Neural cell (in vitro differentiated cells): Measurements from ENCODE around the gene ZNF862. TPM values are rescaled to one million over a fixed set of nuclear protein-coding genes. Genes with fewer than 3 reads are reported as not detected.

Experiments used
- H2AFZ ChIP-seq: fragments of 200-600, 300-800 bp; sonication (generic), shearing (Covaris generic); 2 replicates; pipeline ENCODE4 v1.6.0; 2014; ENCODE audit warnings: low read depth, mild to moderate bottlenecking, antibody characterized with exemption, low read length, moderate library complexity
- H3F3A ChIP-seq: fragments of 200-600 bp; shearing (Covaris generic); 2 replicates; pipeline ENCODE4 v1.6.1; 2016; ENCODE audit warnings: mild to moderate bottlenecking, moderate library complexity, mixed read lengths, antibody characterized with exemption, low read length; ENCODE audit not compliant: insufficient read depth, poor library complexity, severe bottlenecking
- H3K27ac ChIP-seq: fragments of 200-600, 300-800 bp; sonication (generic), shearing (Covaris generic); 2 replicates; pipeline ENCODE4 v1.5.1; 2014; ENCODE audit warnings: mild to moderate bottlenecking, low read length, moderate library complexity
- H3K27me3 ChIP-seq: fragments of 300-800, 200-600 bp; sonication (generic), shearing (Covaris generic); 2 replicates; pipeline ENCODE4 v1.6.0; 2014; ENCODE audit warnings: mild to moderate bottlenecking, low read depth, low read length, moderate library complexity; ENCODE audit not compliant: insufficient read depth
- H3K36me3 ChIP-seq: fragments of 300-800, 200-600 bp; sonication (generic), shearing (Covaris generic); 2 replicates; pipeline ENCODE4 v1.5.1; 2014; ENCODE audit warnings: mild to moderate bottlenecking, antibody characterized with exemption, low read length, moderate library complexity; ENCODE audit not compliant: insufficient read depth
- H3K4me2 ChIP-seq: fragments of 300-800, 200-600 bp; sonication (generic), shearing (Covaris generic); 2 replicates; pipeline ENCODE4 v1.6.0; 2014; ENCODE audit warnings: mild to moderate bottlenecking, low read length
- H3K4me3 ChIP-seq: fragments of 300-800, 200-600 bp; sonication (generic), shearing (Covaris generic); 2 replicates; pipeline ENCODE4 v1.5.1; 2014; ENCODE audit warnings: mild to moderate bottlenecking, low read length, moderate library complexity
- H3K79me2 ChIP-seq: fragments of 200-600 bp; shearing (Covaris generic); replicated peaks from 2 replicates; pipeline ENCODE4 v1.6.0; 2014; ENCODE audit warnings: mild to moderate bottlenecking, low read length, moderate library complexity; ENCODE audit not compliant: insufficient read depth
- H3K9ac ChIP-seq: fragments of 300-800, 200-600 bp; sonication (generic), shearing (Covaris generic); 2 replicates; pipeline ENCODE4 v1.6.1; 2016; ENCODE audit warnings: mild to moderate bottlenecking, low read length, mixed read lengths
- H3K9me2 ChIP-seq: fragments of 200-600 bp; shearing (Covaris generic); 2 replicates; pipeline ENCODE4 v1.6.1; 2016; ENCODE audit warnings: mild to moderate bottlenecking, low read length, mixed read lengths; ENCODE audit not compliant: insufficient read depth
- H3K9me3 ChIP-seq: fragments of 200-600, 300-800 bp; sonication (generic), shearing (Covaris generic); 2 replicates; pipeline ENCODE4 v1.6.1; 2016; ENCODE audit warnings: mild to moderate bottlenecking, mixed run types, low read length, moderate library complexity, mixed read lengths
- H4K20me1 ChIP-seq: fragments of 200-600 bp; shearing (Covaris generic); 2 replicates; pipeline ENCODE4 v1.6.1; 2016; ENCODE audit warnings: mild to moderate bottlenecking, mixed run types; ENCODE audit not compliant: insufficient read depth
- EP300 ChIP-seq: fragments of 450-650 bp; conservative IDR thresholded peaks from 2 replicates; pipeline ENCODE4 v1.6.1; 2014; ENCODE audit warnings: antibody characterized with exemption, mild to moderate bottlenecking, moderate library complexity; ENCODE audit not compliant: poor library complexity, severe bottlenecking
- EZH2 ChIP-seq: fragments of 200-600, 300-800 bp; shearing (Covaris generic), sonication (generic); IDR thresholded peaks from 2 replicates; pipeline ENCODE4 v1.6.1; 2014; ENCODE audit warnings: antibody characterized with exemption, low read length, borderline replicate concordance, mild to moderate bottlenecking; ENCODE audit not compliant: insufficient read depth, poor library complexity, severe bottlenecking
- MXI1 ChIP-seq: fragments of 450-650 bp; conservative IDR thresholded peaks from 2 replicates; pipeline ENCODE4 v1.6.1; 2014; ENCODE audit warnings: antibody characterized with exemption, mild to moderate bottlenecking; ENCODE audit not compliant: poor library complexity, severe bottlenecking
- POLR2AphosphoS5 ChIP-seq: IDR thresholded peaks from 2 replicates; pipeline ENCODE4 v1.6.1; 2012
- RAD21 ChIP-seq: fragments of 450-650 bp; conservative IDR thresholded peaks from 2 replicates; pipeline ENCODE4 v1.6.1; 2014; ENCODE audit warnings: antibody characterized with exemption, mild to moderate bottlenecking, moderate library complexity
- SMC3 ChIP-seq: fragments of 450-650 bp; conservative IDR thresholded peaks from 2 replicates; pipeline ENCODE4 v1.6.1; 2014; ENCODE audit warnings: antibody characterized with exemption, mild to moderate bottlenecking, moderate library complexity; ENCODE audit not compliant: poor library complexity
- TAF1 ChIP-seq: IDR thresholded peaks from 2 replicates; pipeline ENCODE4 v1.6.1; 2012; ENCODE audit warnings: low read depth
- polyA plus RNA-seq: library from polyadenylated mRNA; depleted of rRNA; stranded (reverse); fragments of >200 nt; gene quantifications from 2 replicates; pipeline ENCODE4 v1.2.3, GENCODE V29; 2014
- TF ChIP-seq, protein P1 (sequence below): fragments of 450-650 bp; IDR thresholded peaks from 2 replicates; pipeline ENCODE4 v1.5.1; 2014; ENCODE audit warnings: antibody characterized with exemption, mild to moderate bottlenecking, moderate library complexity; ENCODE audit not compliant: poor library complexity, severe bottlenecking
- TF ChIP-seq, protein P2 (sequence below): IDR thresholded peaks from 2 replicates; pipeline ENCODE4 v1.6.1; 2012; ENCODE audit warnings: borderline replicate concordance

ZNF862 gene
- polyA plus RNA-seq, 1 donor from 2014 or later = 19.0 TPM

DNA sequence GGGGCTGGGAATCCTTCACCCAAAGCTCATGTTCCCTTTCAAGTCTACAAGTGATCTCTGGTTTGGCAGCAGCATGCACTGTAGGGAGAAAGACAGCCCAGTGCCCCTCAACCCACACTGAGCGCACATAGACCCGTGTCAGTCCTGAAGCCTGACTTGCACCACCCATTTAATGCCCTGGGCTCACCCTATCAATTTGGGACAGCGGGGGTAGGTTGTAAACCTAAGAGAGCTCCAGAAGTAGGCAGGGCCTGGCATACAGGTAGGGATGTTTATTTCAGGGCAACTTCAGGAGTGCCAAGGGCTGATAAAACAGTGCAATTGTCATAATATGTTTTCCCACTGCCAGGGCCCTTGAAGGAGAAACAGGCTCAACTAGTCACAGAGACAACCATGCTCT is 32.1 kb downstream of the ZNF862 start:
- no peak overlapping the region for H3K4me2 ChIP-seq
- no peak overlapping the region for H3K9ac ChIP-seq
- no peak overlapping the region for H3K27ac ChIP-seq
- TF ChIP-seq POLR2AphosphoS5 = no peak
- TF ChIP-seq SMC3 = no peak
- TF ChIP-seq, protein P1, sequence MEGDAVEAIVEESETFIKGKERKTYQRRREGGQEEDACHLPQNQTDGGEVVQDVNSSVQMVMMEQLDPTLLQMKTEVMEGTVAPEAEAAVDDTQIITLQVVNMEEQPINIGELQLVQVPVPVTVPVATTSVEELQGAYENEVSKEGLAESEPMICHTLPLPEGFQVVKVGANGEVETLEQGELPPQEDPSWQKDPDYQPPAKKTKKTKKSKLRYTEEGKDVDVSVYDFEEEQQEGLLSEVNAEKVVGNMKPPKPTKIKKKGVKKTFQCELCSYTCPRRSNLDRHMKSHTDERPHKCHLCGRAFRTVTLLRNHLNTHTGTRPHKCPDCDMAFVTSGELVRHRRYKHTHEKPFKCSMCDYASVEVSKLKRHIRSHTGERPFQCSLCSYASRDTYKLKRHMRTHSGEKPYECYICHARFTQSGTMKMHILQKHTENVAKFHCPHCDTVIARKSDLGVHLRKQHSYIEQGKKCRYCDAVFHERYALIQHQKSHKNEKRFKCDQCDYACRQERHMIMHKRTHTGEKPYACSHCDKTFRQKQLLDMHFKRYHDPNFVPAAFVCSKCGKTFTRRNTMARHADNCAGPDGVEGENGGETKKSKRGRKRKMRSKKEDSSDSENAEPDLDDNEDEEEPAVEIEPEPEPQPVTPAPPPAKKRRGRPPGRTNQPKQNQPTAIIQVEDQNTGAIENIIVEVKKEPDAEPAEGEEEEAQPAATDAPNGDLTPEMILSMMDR = no peak
- no peak for TF ChIP-seq EZH2
- no peak for TF ChIP-seq RAD21
- TF ChIP-seq, protein P2, sequence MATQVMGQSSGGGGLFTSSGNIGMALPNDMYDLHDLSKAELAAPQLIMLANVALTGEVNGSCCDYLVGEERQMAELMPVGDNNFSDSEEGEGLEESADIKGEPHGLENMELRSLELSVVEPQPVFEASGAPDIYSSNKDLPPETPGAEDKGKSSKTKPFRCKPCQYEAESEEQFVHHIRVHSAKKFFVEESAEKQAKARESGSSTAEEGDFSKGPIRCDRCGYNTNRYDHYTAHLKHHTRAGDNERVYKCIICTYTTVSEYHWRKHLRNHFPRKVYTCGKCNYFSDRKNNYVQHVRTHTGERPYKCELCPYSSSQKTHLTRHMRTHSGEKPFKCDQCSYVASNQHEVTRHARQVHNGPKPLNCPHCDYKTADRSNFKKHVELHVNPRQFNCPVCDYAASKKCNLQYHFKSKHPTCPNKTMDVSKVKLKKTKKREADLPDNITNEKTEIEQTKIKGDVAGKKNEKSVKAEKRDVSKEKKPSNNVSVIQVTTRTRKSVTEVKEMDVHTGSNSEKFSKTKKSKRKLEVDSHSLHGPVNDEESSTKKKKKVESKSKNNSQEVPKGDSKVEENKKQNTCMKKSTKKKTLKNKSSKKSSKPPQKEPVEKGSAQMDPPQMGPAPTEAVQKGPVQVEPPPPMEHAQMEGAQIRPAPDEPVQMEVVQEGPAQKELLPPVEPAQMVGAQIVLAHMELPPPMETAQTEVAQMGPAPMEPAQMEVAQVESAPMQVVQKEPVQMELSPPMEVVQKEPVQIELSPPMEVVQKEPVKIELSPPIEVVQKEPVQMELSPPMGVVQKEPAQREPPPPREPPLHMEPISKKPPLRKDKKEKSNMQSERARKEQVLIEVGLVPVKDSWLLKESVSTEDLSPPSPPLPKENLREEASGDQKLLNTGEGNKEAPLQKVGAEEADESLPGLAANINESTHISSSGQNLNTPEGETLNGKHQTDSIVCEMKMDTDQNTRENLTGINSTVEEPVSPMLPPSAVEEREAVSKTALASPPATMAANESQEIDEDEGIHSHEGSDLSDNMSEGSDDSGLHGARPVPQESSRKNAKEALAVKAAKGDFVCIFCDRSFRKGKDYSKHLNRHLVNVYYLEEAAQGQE = no peak
- TF ChIP-seq TAF1 = no peak
- no peak for TF ChIP-seq MXI1
- no peak for TF ChIP-seq EP300
- no peaks in the 10 kb centered on the region for H3K9me2 ChIP-seq
- no peaks in the 10 kb centered on the region for H3F3A ChIP-seq
- H3K27me3 ChIP-seq = no peaks in the 10 kb centered on the region
- no peaks in the 10 kb centered on the region for H3K36me3 ChIP-seq
- no peak overlapping the region for H3K4me3 ChIP-seq
- H3K9me3 ChIP-seq = no peaks in the 10 kb centered on the region
- no peaks in the 10 kb centered on the region for H4K20me1 ChIP-seq
- H2AFZ ChIP-seq = no peak overlapping the region
- peaks cover 13% of the 10 kb centered on the region for H3K79me2 ChIP-seq

DNA sequence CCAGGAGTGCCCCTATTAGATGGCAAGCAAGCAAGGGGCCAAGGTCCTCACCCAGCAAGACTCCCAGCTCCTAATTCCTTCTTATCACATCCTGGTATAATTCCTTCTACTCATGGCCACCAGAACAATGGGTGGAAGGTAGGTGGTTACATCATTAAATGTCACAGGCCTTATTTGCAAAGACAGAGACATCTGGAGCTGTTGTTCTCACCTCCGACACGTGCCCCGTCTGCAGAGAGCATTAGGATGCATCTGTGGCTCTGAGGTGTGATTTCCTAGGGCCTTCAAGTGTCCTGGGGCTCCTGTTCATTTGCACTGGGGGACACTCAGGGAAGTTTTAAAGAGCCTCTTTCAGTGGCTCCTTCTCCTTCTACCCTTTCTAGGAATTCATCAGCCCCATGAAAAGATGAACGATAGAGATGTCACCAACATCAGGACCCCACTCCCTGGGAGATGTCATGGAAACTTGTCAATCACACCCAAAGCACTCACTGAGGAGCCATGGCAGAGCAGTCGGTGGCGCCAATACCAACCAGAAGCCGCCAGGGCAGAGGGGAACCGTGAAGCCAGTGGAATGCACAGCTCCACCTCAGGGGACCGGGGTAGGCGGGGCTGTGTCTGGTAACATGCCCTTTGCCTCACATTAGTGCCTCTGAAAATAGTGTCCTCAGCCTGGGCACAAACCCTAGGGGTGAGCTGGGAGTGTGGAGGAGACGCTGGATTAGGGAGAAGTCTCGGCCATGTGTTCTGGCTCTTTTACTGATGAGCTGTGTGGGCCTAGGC is 32.7 kb downstream of the ZNF862 start:
- no peaks in the 10 kb centered on the region for H3F3A ChIP-seq
- no peaks in the 10 kb centered on the region for H4K20me1 ChIP-seq
- no peak overlapping the region for H3K9ac ChIP-seq
- H3K9me2 ChIP-seq = no peaks in the 10 kb centered on the region
- no peak overlapping the region for H3K27ac ChIP-seq
- H3K4me3 ChIP-seq = no peak overlapping the region
- H2AFZ ChIP-seq = no peak overlapping the region
- H3K27me3 ChIP-seq = no peaks in the 10 kb centered on the region
- no peaks in the 10 kb centered on the region for H3K9me3 ChIP-seq
- H3K4me2 ChIP-seq = no peak overlapping the region
- H3K79me2 ChIP-seq = peaks cover 20% of the 10 kb centered on the region
- no peak for TF ChIP-seq SMC3
- TF ChIP-seq MXI1 = no peak
- no peak for TF ChIP-seq POLR2AphosphoS5
- no peak for TF ChIP-seq EP300
- H3K36me3 ChIP-seq = no peaks in the 10 kb centered on the region
